ENCODE results near the gene SND1. TPM values are rescaled to one million over a fixed set of nuclear protein-coding genes. Genes with fewer than 3 reads are reported as not detected.

The SND1 gene
- polyA plus RNA-seq, 3 donors: 46.5 to 97.3 (median 79.8) TPM

DNA sequence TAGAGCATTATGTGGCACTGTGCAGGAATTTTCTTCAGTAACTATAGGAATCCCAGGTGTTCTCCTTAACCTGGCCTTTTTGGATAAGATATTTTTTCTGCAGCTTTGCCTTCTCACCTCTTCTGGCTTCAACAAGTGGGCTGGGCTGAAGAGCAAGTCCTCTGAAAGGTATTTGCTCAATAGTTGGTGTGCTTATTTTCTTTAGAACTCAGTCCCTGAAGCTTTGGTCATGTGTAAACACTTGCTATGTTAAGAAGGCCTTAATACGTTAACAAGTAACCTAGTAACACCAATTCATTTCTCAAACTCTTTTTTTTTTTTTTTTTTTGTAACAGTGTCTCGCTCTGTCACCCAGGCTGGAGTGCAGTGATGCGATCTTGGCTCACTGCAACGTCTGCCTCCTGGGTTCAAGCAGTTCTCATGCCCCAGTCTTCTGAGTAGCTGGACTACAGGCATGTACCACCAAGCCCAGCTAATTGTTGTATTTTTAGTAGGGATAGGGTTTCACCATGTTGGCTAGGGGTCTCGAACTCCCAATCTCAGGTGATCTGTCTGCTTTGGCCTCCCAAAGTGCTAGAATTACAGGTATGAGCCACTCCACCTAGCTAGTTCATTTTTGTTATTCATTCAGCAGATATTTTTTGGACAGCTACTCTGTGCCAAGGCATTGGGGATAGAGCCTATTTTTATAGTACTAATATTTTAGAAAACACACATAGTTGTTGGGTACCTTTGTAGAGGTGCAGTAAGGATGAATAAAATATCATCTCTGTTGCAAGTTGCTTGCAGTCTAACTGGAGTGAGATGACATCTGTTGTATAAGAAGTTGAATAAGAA lies 164.6 kb downstream of the SND1 start:
- no peak for DNase-seq
- H3K4me2 ChIP-seq (replicated peaks; ENCODE audit: extremely low read depth, low read length, poor library complexity, severe bottlenecking): no peak overlapping the region
- TF ChIP-seq, protein P1, sequence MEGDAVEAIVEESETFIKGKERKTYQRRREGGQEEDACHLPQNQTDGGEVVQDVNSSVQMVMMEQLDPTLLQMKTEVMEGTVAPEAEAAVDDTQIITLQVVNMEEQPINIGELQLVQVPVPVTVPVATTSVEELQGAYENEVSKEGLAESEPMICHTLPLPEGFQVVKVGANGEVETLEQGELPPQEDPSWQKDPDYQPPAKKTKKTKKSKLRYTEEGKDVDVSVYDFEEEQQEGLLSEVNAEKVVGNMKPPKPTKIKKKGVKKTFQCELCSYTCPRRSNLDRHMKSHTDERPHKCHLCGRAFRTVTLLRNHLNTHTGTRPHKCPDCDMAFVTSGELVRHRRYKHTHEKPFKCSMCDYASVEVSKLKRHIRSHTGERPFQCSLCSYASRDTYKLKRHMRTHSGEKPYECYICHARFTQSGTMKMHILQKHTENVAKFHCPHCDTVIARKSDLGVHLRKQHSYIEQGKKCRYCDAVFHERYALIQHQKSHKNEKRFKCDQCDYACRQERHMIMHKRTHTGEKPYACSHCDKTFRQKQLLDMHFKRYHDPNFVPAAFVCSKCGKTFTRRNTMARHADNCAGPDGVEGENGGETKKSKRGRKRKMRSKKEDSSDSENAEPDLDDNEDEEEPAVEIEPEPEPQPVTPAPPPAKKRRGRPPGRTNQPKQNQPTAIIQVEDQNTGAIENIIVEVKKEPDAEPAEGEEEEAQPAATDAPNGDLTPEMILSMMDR (IDR thresholded peaks at IDR 0.05): no peak
- peaks cover 18 to 19% of the 10 kb centered on the region in 2 donors for H3K4me1 ChIP-seq (ENCODE audit: control insufficient read depth in 1 of 2, insufficient read depth in 2 of 2, low read length in 2 of 2)
- H3K27me3 Mint-ChIP-seq (ENCODE audit: low read depth in 3 of 3): peaks cover 0 to 2% (median 0%) of the 10 kb centered on the region in 3 donors
- H3K27ac Mint-ChIP-seq: no peak overlapping the region
- peaks cover 41% of the 10 kb centered on the region for H3K4me1 Mint-ChIP-seq
- peaks cover 90% of the 10 kb centered on the region for H3K79me2 ChIP-seq (ENCODE audit: insufficient read depth, low read length)
- no peak overlapping the region for H3K27ac ChIP-seq (ENCODE audit: low read depth in 1 of 2, low read length in 2 of 2)
- no peak overlapping the region for H3K4me3 Mint-ChIP-seq
- peaks cover 22 to 43% of the 10 kb centered on the region in 2 donors for H3K36me3 Mint-ChIP-seq
- no peaks in the 10 kb centered on the region for H3K9me3 Mint-ChIP-seq
- H2AFZ ChIP-seq (ENCODE audit: insufficient read depth, low read depth, low read length, poor library complexity, severe bottlenecking): no peak overlapping the region
- peaks cover 80% of the 10 kb centered on the region for H4K20me1 ChIP-seq (ENCODE audit: insufficient read depth, low read length)
- 87% methylated on average over 3 of the region's 5 CpGs for WGBS (ENCODE audit: insufficient coverage)
- intact Hi-C loops (cut with micrococcal nuclease): loop anchor here in 1 of 2 donors (10.0 kb wide), 1 partner anchor 58 kb away; no protein-coding TSS in a partner anchor
- no peak overlapping the region for H3K9ac ChIP-seq (ENCODE audit: insufficient read depth, low read length, poor library complexity, severe bottlenecking)
- no peak overlapping the region for H3K4me3 ChIP-seq (replicated peaks in 1 of 3; ENCODE audit: low read depth in 2 of 3, low read length in 3 of 3)
- H3K36me3 ChIP-seq (replicated peaks in 1 of 2; ENCODE audit: control insufficient read depth in 1 of 2, insufficient read depth in 2 of 2, low read length in 2 of 2): peaks cover 0 to 16% of the 10 kb centered on the region in 2 donors
- no peaks in the 10 kb centered on the region for H3K27me3 ChIP-seq (ENCODE audit: control insufficient read depth in 2 of 2, insufficient read depth in 2 of 2, low read length in 2 of 2)
- H3K9me3 ChIP-seq (replicated peaks in 1 of 2; ENCODE audit: control insufficient read depth in 1 of 2, insufficient read depth in 1 of 2, low read length in 2 of 2): no peaks in the 10 kb centered on the region

DNA sequence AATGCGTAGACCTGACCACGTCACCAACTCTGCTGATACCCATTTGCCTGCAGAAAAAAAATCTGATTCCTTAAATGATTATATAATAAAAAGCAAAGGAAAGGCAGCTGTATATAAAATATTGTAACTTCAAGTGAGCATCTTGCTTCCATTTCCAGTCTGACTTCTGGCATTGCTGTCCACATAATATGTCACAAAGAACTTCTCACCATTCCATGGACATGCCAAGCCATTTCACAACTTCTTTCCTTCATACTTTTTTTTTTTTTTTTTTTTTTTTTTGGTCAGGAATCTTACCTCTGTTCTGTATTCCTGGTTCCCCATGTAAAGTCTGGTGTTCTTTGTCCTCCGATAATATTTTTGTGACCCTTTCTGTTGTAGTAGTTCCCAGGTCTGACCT lies 165.5 kb downstream of the SND1 start:
- peaks cover 39% of the 10 kb centered on the region for H3K4me1 Mint-ChIP-seq
- no peaks in the 10 kb centered on the region for H3K27me3 ChIP-seq (ENCODE audit: control insufficient read depth in 2 of 2, insufficient read depth in 2 of 2, low read length in 2 of 2)
- H3K79me2 ChIP-seq (ENCODE audit: insufficient read depth, low read length): peaks cover 85% of the 10 kb centered on the region
- no peak overlapping the region for H3K4me3 Mint-ChIP-seq
- H3K27me3 Mint-ChIP-seq (ENCODE audit: low read depth in 3 of 3): peaks cover 0 to 2% (median 0%) of the 10 kb centered on the region in 3 donors
- H2AFZ ChIP-seq (ENCODE audit: insufficient read depth, low read depth, low read length, poor library complexity, severe bottlenecking): no peak overlapping the region
- H3K27ac Mint-ChIP-seq: no peak overlapping the region
- H3K4me3 ChIP-seq (replicated peaks in 1 of 3; ENCODE audit: low read depth in 2 of 3, low read length in 3 of 3): no peak overlapping the region
- no peak for DNase-seq
- no peak overlapping the region for H3K27ac ChIP-seq (ENCODE audit: low read depth in 1 of 2, low read length in 2 of 2)
- peaks cover 18 to 40% of the 10 kb centered on the region in 2 donors for H3K36me3 Mint-ChIP-seq
- no peaks in the 10 kb centered on the region for H3K9me3 Mint-ChIP-seq
- intact Hi-C loops (cut with micrococcal nuclease): loop anchor here in 1 of 2 donors (10.0 kb wide), 1 partner anchor 57 kb away; no protein-coding TSS in a partner anchor
- H3K4me1 ChIP-seq (ENCODE audit: control insufficient read depth in 1 of 2, insufficient read depth in 2 of 2, low read length in 2 of 2): peaks cover 18 to 19% of the 10 kb centered on the region in 2 donors
- no CpG with 5 or more reads among the region's 3 CpGs for WGBS (ENCODE audit: insufficient coverage)
- TF ChIP-seq, protein P1 (IDR thresholded peaks at IDR 0.05): no peak
- peaks cover 71% of the 10 kb centered on the region for H4K20me1 ChIP-seq (ENCODE audit: insufficient read depth, low read length)
- peaks cover 0 to 9% of the 10 kb centered on the region in 2 donors for H3K36me3 ChIP-seq (replicated peaks in 1 of 2; ENCODE audit: control insufficient read depth in 1 of 2, insufficient read depth in 2 of 2, low read length in 2 of 2)
- H3K9me3 ChIP-seq (replicated peaks in 1 of 2; ENCODE audit: control insufficient read depth in 1 of 2, insufficient read depth in 1 of 2, low read length in 2 of 2): no peaks in the 10 kb centered on the region
- H3K4me2 ChIP-seq (replicated peaks; ENCODE audit: extremely low read depth, low read length, poor library complexity, severe bottlenecking): no peak overlapping the region
- no peak overlapping the region for H3K9ac ChIP-seq (ENCODE audit: insufficient read depth, low read length, poor library complexity, severe bottlenecking)

Measured in CD14-positive monocyte (primary cell).